NCI-H1930 (cell line): ENCODE data around the gene TADA2B.
A peak's percentile ranks its signal among the peaks of the same experiment; 100 is the strongest.

ENCODE experiments used
- DNase-seq, 2 experiments: peaks; one replicate each; lab custom pipeline; 2025; lab: John Stamatoyannopoulos, UW

Gene TADA2B

GRCh38 chr4:7058792-7059191, 15.6 kb downstream of the TADA2B start:
- DNase-seq, result no peak

GRCh38 chr4:7059662-7060061, 16.5 kb downstream of the TADA2B start:
- DNase-seq, result no peak

- no peak for DNase-seq
These were observed 17.4 kb downstream of the TADA2B start for GRCh38 chr4:7060346-7061150.

- no peak for DNase-seq
These were observed 18.6 kb downstream of the TADA2B start for GRCh38 chr4:7061815-7062214.

GRCh38 chr4:7062816-7063215, 19.6 kb downstream of the TADA2B start:
- DNase-seq, result no peak

- DNase-seq, result no peak
These were observed 20.2 kb downstream of the TADA2B start for GRCh38 chr4:7063362-7063761.

- DNase-seq, result no peak
These were observed 22.8 kb downstream of the TADA2B start for GRCh38 chr4:7066006-7066405.

GRCh38 chr4:7066493-7066892, 23.3 kb downstream of the TADA2B start:
- DNase-seq, result no peak

GRCh38 chr4:7067126-7067451, 23.9 kb downstream of the TADA2B start:
- no peak for DNase-seq

GRCh38 chr4:7067452-7068278, 24.5 kb downstream of the TADA2B start, which contains the start of gene GRPEL1:
GRPEL1 (minus strand) TSS chr4:7068064; CDS start chr4:7068032, 32 bp downstream.
- DNase-seq, result peak; percentile 98 to 99

GRCh38 chr4:7068279-7068842, 25.2 kb downstream of the TADA2B start:
- DNase-seq, result peak; percentile 66 to 76

GRCh38 chr4:7068883-7069282, 25.7 kb downstream of the TADA2B start:
- no peak for DNase-seq

GRCh38 chr4:7070729-7071511, 27.7 kb downstream of the TADA2B start:
- peak; percentile 60 to 76 for DNase-seq

- DNase-seq, result no peak
These were observed 29.9 kb downstream of the TADA2B start for GRCh38 chr4:7073059-7073458.

- DNase-seq, result peak; percentile 23 to 72
These were observed 30.6 kb downstream of the TADA2B start for GRCh38 chr4:7073526-7074390.

- DNase-seq, result no peak
These were observed 31.3 kb downstream of the TADA2B start for GRCh38 chr4:7074426-7074825.

- DNase-seq, result no peak
These were observed 33.0 kb downstream of the TADA2B start for GRCh38 chr4:7075962-7076695.

- DNase-seq, result no peak
These were observed 33.5 kb downstream of the TADA2B start for GRCh38 chr4:7076696-7077082.

- DNase-seq, result no peak
These were observed 34.2 kb downstream of the TADA2B start for GRCh38 chr4:7077371-7077770.

GRCh38 chr4:7078025-7078424, 34.9 kb downstream of the TADA2B start:
- no peak for DNase-seq
